HT-29 (cell line): ENCODE results near the gene SWSAP1. TPM values are rescaled to one million over a fixed set of nuclear protein-coding genes. Genes with fewer than 3 reads are reported as not detected.

Source experiments
- DNase-seq: peaks from one replicate; pipeline ENCODE4 v3.0.0-alpha.2; 2015; ENCODE audit warnings: low spot score
- small RNA-seq: library from RNA; depleted of rRNA; stranded (forward); fragments of <200 nt; gene quantifications from one replicate; pipeline ENCODE3, GENCODE V24; 2014
- total RNA-seq: library from RNA; depleted of rRNA; stranded (reverse); fragments of >200 nt; shearing (Covaris generic); gene quantifications from 2 replicates; pipeline ENCODE4 v1.2.3, GENCODE V29; 2014; rRNA removed

Gene SWSAP1
- total RNA-seq, 1 experiment from 2014 or later: 5.4 TPM

GRCh38 chr19:11408591-11408990 lies 34.1 kb downstream of the SWSAP1 start:
- DNase-seq: no peak

- DNase-seq: no peak
Measured at GRCh38 chr19:11410682-11411081, 36.2 kb downstream of the SWSAP1 start.

- no peak for DNase-seq
Measured at GRCh38 chr19:11414544-11414943, 40.1 kb downstream of the SWSAP1 start.

GRCh38 chr19:11416346-11417052 lies 42.0 kb downstream of the SWSAP1 start:
- DNase-seq: no peak

GRCh38 chr19:11418094-11418548 lies 43.7 kb downstream of the SWSAP1 start:
- DNase-seq: no peak

GRCh38 chr19:11418549-11419506 lies 44.4 kb downstream of the SWSAP1 start, which contains the start of gene RGL3:
Gene RGL3 (minus strand): TSS chr19:11419314. CDS start chr19:11419278, 36 bp downstream.
- peak; percentile 50 for DNase-seq

- no peak for DNase-seq
Measured at GRCh38 chr19:11420429-11421370, 46.2 kb downstream of the SWSAP1 start.

GRCh38 chr19:11421371-11422098 lies 47.1 kb downstream of the SWSAP1 start:
- DNase-seq: no peak

- peak; percentile 60 for DNase-seq
Measured at GRCh38 chr19:11422163-11423065, 47.9 kb downstream of the SWSAP1 start.

- DNase-seq: no peak
Measured at GRCh38 chr19:11423164-11423790, 48.8 kb downstream of the SWSAP1 start.

GRCh38 chr19:11423791-11424181 lies 49.3 kb downstream of the SWSAP1 start:
- DNase-seq: no peak

Small RNAs within 50 kb of the gene (small RNA-seq; reads per million reads assigned to genes)
- not detected for gene RF00019

Other genes starting within 250 kb of the SWSAP1 start
- 98.0 and 106 TPM in 2 replicates for gene SPC24, start 218.9 kb upstream of the SWSAP1 start, total RNA-seq
- 30.8 and 35.8 TPM in 2 replicates for gene KANK2, start 177.1 kb upstream of the SWSAP1 start, total RNA-seq
- gene ANGPTL8, start 135.0 kb upstream of the SWSAP1 start, total RNA-seq: not detected in 2 replicates
- gene DOCK6, start 112.1 kb upstream of the SWSAP1 start, total RNA-seq: 12.7 and 19.4 TPM in 2 replicates
- gene TSPAN16, start 78.5 kb upstream of the SWSAP1 start, total RNA-seq: not detected in 2 replicates
- gene RAB3D, start 35.0 kb upstream of the SWSAP1 start, total RNA-seq: 17.5 and 20.5 TPM in 2 replicates
- gene TMEM205, start 28.4 kb upstream of the SWSAP1 start, total RNA-seq: 81.5 and 97.3 TPM in 2 replicates
- gene CCDC159, start 28.1 kb upstream of the SWSAP1 start, total RNA-seq: 3.5 and 9.2 TPM in 2 replicates
- 1.7 and 3.6 TPM in 2 replicates for gene PLPPR2, start 19.2 kb upstream of the SWSAP1 start, total RNA-seq
- 3.7 and 3.8 TPM in 2 replicates for gene EPOR, start 9.6 kb downstream of the SWSAP1 start, total RNA-seq
- 69.4 and 71.5 TPM in 2 replicates for gene RGL3, start 44.6 kb downstream of the SWSAP1 start, total RNA-seq
- not detected in 2 replicates for gene ODAD3, start 60.5 kb downstream of the SWSAP1 start, total RNA-seq
- gene PRKCSH, start 61.0 kb downstream of the SWSAP1 start, total RNA-seq: 145 and 159 TPM in 2 replicates
- gene ELAVL3, start 106.4 kb downstream of the SWSAP1 start, total RNA-seq: not detected in 2 replicates
- 7.5 and 9.8 TPM in 2 replicates for gene ZNF653, start 131.2 kb downstream of the SWSAP1 start, total RNA-seq
- 55.7 and 56.4 TPM in 2 replicates for gene ECSIT, start 154.5 kb downstream of the SWSAP1 start, total RNA-seq
- not detected in 2 replicates for gene CNN1, start 164.2 kb downstream of the SWSAP1 start, total RNA-seq
- gene ELOF1, start 184.6 kb downstream of the SWSAP1 start, total RNA-seq: 41.0 and 48.1 TPM in 2 replicates
- 0.83 and 1.4 TPM in 2 replicates for gene ACP5, start 203.0 kb downstream of the SWSAP1 start, total RNA-seq
- gene ZNF627, start 222.8 kb downstream of the SWSAP1 start, total RNA-seq: 1.4 and 2.4 TPM in 2 replicates